NCI-H2227 treated with DMSO at 0.1 percent for 48 hours (cell line): Measurements from ENCODE around the gene AHCYL2.
"Not testable (repeated sequence)": the region's sequence is repeated elsewhere in the genome, so short reads cannot be mapped to it uniquely, and the experiment has no call there.

ENCODE experiments used
- DNase-seq: peaks from one replicate; lab custom pipeline; 2025; lab: John Stamatoyannopoulos, UW

AHCYL2 gene

GRCh38 chr7:129285111-129285510 is 60.3 kb downstream of the AHCYL2 start:
- DNase-seq, result no peak

- no peak for DNase-seq
These were observed 68.0 kb downstream of the AHCYL2 start for GRCh38 chr7:129292861-129293260.

DNA sequence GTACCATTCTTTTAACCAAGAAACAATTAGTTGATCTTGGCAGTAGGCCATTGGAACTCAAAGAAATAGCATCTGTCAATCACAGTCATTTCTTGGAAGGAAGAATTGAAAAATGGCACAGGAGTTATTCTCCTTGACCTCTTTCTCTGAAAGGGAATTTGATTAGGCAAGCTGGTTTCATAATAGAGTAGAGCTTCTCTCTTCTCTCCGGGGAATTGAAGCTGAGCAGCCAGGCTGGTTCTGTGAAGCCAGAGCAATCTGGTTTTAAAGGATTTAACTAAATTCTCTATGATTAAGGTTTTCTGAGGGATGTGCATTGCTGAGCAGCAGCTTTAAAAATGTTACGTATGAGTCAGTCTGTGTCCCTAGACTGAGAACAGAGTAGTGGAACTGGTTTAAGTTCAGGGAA is 70.2 kb downstream of the AHCYL2 start:
- peak; percentile 73 for DNase-seq

DNA sequence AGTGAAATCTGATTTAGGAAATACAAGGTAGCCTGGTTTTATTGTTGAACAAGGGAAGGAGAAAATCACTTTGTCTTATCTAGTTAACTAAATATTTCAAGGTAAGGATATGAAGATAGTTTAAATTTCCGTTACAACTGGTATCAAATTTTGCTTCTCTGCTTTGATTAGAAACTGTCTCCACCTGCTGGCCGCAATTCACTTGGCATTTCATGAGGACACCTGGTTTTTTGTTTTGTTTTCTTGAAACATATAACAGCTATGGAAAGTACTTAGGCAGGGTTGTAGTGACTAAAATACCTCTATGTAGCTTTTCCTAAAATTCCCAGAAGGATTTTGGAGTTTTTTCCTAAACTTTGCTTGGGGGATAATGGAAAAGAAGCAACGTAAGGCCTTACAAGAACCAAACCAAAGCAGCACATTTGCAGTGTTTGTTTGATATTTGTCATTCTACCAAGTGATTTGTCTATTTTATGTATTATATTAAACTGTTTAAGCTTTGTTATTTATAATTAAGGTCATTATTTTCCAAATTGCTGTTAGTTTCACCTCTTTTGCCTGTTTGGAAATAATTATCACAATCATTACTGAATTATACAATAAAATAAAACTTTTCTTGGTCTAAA is 73.6 kb downstream of the AHCYL2 start:
- DNase-seq, result peak; percentile 44

- no peak for DNase-seq
These were observed 75.1 kb downstream of the AHCYL2 start for GRCh38 chr7:129299889-129300288.

GRCh38 chr7:129300299-129300698 is 75.5 kb downstream of the AHCYL2 start:
- not testable (repeated sequence) for DNase-seq

- no peak for DNase-seq
These were observed 82.8 kb downstream of the AHCYL2 start for GRCh38 chr7:129307592-129307991.

GRCh38 chr7:129308047-129308446 is 83.2 kb downstream of the AHCYL2 start:
- no peak for DNase-seq

GRCh38 chr7:129311429-129311828 is 86.6 kb downstream of the AHCYL2 start:
- no peak for DNase-seq

- no peak for DNase-seq
These were observed 88.5 kb downstream of the AHCYL2 start for GRCh38 chr7:129313282-129313681.

- DNase-seq, result no peak
These were observed 91.1 kb downstream of the AHCYL2 start for GRCh38 chr7:129315960-129316359.

DNA sequence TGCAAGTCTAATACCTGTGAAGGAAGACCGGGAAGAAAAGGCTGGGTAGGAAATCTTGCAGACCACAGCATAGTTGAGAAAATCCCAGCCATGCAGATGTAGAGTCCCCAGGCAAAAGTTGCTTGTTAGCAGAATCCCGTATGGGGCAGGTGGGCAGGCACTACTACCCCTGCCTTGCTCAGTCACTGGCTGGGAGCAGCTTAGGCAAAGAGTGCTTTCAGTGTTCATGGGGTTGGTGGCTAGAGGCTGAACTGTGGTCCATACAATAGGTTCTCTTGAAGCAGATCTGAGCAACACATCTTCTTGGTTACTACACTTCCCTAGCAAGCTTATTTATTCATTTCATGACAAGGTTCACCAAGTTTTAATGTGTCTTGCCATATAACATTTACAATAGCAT is 92.6 kb downstream of the AHCYL2 start:
- no peak for DNase-seq

DNA sequence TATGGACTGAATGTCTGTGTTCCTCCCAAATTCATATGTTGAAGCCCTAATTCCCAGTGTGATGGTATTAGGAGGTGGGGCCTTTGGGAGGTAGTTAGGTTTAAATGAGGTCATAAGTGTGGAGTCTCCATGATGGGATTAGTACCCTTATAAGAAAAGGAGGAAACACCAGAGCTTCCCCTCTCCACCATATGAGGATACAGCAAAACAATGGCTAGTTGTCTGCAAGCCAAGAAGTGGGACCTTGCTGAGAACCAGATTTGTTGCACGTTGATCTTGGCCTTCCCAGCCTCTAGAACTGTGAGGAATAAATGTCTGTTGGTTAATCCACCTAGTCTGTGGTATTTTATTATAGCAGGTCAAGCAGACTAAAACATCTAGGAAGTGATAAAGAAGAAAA is 102.2 kb downstream of the AHCYL2 start:
- no peak for DNase-seq

GRCh38 chr7:129332254-129333035 is 107.6 kb downstream of the AHCYL2 start:
- DNase-seq, result no peak

DNA sequence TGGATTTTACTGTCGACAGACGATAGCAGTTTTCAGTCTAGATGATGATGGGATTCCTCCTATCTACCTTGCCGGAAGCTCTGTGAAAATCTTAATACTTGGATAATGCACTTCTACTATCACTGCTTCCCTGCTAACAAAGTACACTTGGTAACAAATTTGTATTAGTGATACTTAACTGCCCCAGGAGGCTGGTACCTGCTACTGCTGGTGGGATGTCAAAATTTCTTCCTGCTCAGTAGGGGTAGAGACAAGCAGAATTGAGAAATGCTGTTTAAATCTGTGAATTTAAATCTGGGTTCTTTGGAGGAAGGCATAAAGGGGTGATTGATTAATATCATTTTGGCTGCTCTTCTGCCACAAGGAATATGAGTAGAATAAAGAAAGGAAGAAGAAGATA is 109.6 kb downstream of the AHCYL2 start:
- DNase-seq, result no peak

DNA sequence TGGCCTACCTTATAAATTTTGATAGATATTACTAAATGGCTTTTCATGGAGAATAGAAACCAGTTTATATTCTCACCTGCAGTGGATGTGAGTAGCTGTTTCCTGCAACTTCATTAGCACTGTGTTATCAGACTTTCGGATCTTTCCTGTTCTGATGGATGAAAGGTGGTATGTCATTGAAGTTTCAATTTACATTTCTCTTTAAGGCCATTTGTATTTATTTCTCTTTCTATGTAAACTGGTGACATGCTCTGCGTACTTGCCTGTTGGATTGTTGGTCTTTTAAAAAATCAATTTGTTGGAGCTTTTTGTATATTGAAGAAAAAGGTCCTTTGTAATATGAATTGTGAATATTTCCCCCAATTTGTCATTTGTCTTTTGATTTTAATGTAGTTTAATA is 113.6 kb downstream of the AHCYL2 start:
- DNase-seq, result no peak

GRCh38 chr7:129341212-129341611 is 116.4 kb downstream of the AHCYL2 start:
- no peak for DNase-seq

DNA sequence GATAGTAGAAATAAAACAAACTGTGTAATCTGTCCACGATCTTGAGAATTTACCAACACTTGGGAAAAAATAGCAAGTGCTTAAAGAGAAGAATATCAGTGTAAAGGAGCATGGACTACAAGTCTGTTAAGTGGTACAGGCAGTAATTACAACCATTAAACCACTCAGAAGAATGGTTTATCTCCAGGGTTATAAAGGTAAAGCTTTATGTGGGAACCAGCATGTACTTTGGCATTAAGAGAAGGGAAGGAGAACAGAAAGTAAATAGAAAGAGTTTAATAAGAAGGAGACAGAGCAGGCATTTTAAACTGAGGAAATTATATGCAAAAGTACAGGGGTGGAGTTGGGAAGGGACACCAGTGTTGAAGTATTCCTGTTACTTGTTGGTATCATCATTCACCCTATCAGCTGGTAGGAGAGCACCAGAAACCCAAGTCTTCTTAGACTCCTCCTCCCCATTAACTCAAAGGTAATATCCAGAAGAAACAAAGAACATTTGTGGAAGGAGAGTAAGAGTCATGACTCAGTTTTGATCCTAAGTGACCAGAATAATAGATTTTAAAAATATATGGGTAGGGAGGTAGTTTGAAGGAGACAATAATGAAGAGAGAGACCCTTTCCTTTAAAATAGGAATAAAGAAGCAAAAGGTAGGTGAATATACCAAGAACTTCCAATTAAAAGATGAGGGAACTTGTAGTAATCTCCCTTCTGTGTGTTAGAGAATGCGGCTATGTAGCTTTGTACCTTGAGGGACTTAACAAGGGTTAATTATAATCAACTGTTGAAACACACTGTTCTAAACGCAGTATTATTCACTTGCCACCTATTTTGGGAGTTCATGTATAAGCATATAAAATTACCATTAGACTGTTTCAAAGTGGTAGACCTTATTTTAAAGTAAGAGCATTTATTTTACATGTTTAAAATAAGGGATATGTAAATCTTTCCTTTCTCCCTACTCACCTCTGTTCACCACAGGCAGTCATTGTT is 117.3 kb downstream of the AHCYL2 start:
- DNase-seq, result peak; percentile 32

DNA sequence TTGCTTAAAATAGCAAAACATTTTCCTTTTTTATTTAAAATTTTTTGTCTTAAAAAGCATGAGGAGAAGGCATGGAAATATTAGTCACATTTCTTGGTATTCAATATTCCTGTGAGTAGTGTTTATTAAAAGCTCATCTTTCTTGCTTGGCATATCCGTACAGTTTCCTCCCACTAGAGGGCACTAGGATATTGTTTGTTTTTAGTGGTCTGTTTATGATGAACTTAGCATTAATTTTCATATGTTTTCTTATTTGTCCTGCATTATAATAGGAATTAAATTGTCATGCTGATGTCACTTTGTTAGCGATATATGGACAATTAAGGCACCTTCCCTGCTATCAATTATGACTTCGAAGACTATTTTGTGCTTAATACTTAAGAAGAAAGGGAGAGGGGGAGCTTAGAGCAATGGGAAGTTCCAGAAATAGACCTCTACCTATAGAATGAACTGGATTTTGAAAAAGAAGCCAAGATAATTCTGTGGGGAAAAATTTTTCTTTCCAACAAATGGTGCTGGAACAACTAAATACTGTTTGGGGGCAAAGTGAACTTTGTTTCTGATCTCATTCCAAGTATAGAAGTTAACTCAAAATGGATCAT is 118.4 kb downstream of the AHCYL2 start:
- DNase-seq, result peak; percentile 29

DNA sequence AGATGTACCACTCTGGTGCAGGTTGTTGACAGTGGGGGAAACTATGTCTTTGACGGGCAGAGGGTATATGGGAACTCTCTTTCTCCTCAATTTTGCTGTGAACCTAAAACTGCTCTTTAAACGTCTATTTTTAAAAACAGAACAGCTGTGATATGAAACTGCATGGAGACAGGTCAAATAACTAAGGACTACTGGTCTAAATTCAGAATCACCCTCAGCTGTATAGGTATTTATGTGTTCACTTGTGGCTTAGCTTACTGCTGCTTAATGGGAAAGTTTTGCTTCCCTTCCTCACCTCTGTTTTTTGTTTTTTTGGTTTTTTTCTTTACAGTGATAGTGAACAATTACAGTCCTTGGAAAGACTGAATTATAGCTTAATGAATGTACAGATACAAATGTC is 122.5 kb downstream of the AHCYL2 start:
- no peak for DNase-seq

- DNase-seq, result no peak
These were observed 123.4 kb downstream of the AHCYL2 start for GRCh38 chr7:129348023-129348740.
